H1 (cell line): ENCODE data around the gene KDM1A. TPM values are rescaled to one million over a fixed set of nuclear protein-coding genes. Genes with fewer than 3 reads are reported as not detected.
A peak's percentile ranks its signal among the peaks of the same experiment; 100 is the strongest.

ENCODE experiments used
- CTCF ChIA-PET: fragments of 300-600 bp; sonication (Branson Sonifier 250); formaldehyde crosslinking; loops from one replicate; lab custom pipeline; 2021; ENCODE audit not compliant: partially characterized antibody; lab: Charles Lee
- POLR2A ChIA-PET: fragments of 300-600 bp; sonication (Branson Sonifier 250); formaldehyde crosslinking; loops from one replicate; lab custom pipeline; 2021; ENCODE audit warnings: inconsistent platforms; ENCODE audit not compliant: partially characterized antibody; lab: Charles Lee
- DNase-seq, 2 experiments: peaks; one replicate each; pipeline versions ENCODE4 v3.0.0 to v3.0.0-alpha.2; 2010 to 2022; ENCODE audit warnings: low spot score in 2 of 2, low read depth in 1 of 2, mixed read lengths in 1 of 2
- FAIRE-seq: peaks from 2 replicates; lab custom pipeline; 2011; peaks lifted over from hg19 to GRCh38; lab: Jason Lieb, UNC
- H2AFZ ChIP-seq: 2 replicates; pipeline ENCODE4 v1.8.1; 2012; ENCODE audit warnings: low read length, inconsistent platforms
- H2AK5ac ChIP-seq: 2 replicates; pipeline ENCODE4 v1.6.1; 2013; ENCODE audit warnings: low read depth, low read length
- H2BK120ac ChIP-seq: replicated peaks from 2 replicates; pipeline ENCODE3; 2013; ENCODE audit warnings: low read depth, low read length, inconsistent platforms
- H2BK12ac ChIP-seq: 2 replicates; pipeline ENCODE4 v1.6.1; 2013; ENCODE audit warnings: low read depth, low read length
- H2BK15ac ChIP-seq: 2 replicates; pipeline ENCODE4 v1.6.1; 2013; ENCODE audit warnings: low read length
- H2BK20ac ChIP-seq: 2 replicates; pipeline ENCODE4 v1.6.1; 2013; ENCODE audit warnings: low read length
- H2BK5ac ChIP-seq: 2 replicates; pipeline ENCODE4 v1.6.1; 2013; ENCODE audit warnings: low read depth, low read length
- H3K14ac ChIP-seq: 2 replicates; pipeline ENCODE4 v1.6.1; 2013; ENCODE audit warnings: inconsistent platforms; ENCODE audit not compliant: insufficient read length
- H3K18ac ChIP-seq: 2 replicates; pipeline ENCODE4 v1.6.1; 2013; ENCODE audit warnings: low read length; ENCODE audit errors: extremely low read depth
- H3K23ac ChIP-seq: 2 replicates; pipeline ENCODE4 v1.6.1; 2013; ENCODE audit warnings: inconsistent platforms; ENCODE audit not compliant: insufficient read length
- H3K23me2 ChIP-seq: 2 replicates; pipeline ENCODE4 v1.6.1; 2013; ENCODE audit warnings: low read depth, low read length
- H3K27ac ChIP-seq: 2 replicates; pipeline ENCODE4 v1.6.1; 2011; ENCODE audit warnings: low read depth, low read length, inconsistent platforms
- H3K27me3 ChIP-seq, 4 experiments: replicated peaks in 1 of 4; 1 replicate in 1 of 4; 2 replicates in 3 of 4; pipeline versions ENCODE4 v1.6.1 to v1.8.1; 2011 to 2013; ENCODE audit warnings: low read length in 3 of 4, mild to moderate bottlenecking in 3 of 4, inconsistent platforms in 2 of 4, mixed read lengths in 2 of 4, moderate library complexity in 1 of 4; ENCODE audit not compliant: control insufficient read depth in 3 of 4, insufficient read depth in 3 of 4; ENCODE audit errors: extremely low read depth in 1 of 4
- H3K36me3 ChIP-seq, 4 experiments: 2 replicates each; pipeline versions ENCODE4 v1.6.1 to v1.8.1; 2011 to 2013; ENCODE audit warnings: mild to moderate bottlenecking in 4 of 4, low read length in 3 of 4, moderate library complexity in 2 of 4, control low read depth in 1 of 4, inconsistent platforms in 1 of 4; ENCODE audit not compliant: insufficient read depth in 4 of 4, control insufficient read depth in 2 of 4
- H3K4ac ChIP-seq: replicated peaks from 2 replicates; pipeline ENCODE3; 2013; ENCODE audit warnings: low read length, low read depth, mixed read lengths, inconsistent platforms; ENCODE audit not compliant: insufficient read length
- H3K4me1 ChIP-seq, 4 experiments: replicated peaks in 1 of 4; 1 replicate in 1 of 4; 2 replicates in 3 of 4; pipeline versions ENCODE4 v1.6.1 to v1.8.1; 2011 to 2013; ENCODE audit warnings: low read length in 3 of 4, inconsistent platforms in 2 of 4, mixed read lengths in 1 of 4; ENCODE audit not compliant: insufficient read depth in 4 of 4, control insufficient read depth in 3 of 4
- H3K4me2 ChIP-seq, 2 experiments: 2 replicates each; pipeline versions ENCODE4 v1.6.1 to v1.8.1; 2011 to 2013; ENCODE audit warnings: low read depth in 2 of 2, low read length in 2 of 2, control low read depth in 1 of 2, inconsistent platforms in 1 of 2, mild to moderate bottlenecking in 1 of 2; ENCODE audit not compliant: insufficient read depth in 1 of 2
- H3K4me3 ChIP-seq, 4 experiments: fragments of 200-600, 300-600 bp in 1 of 4; sonication (generic), shearing (Covaris generic), sonication (Bioruptor Twin) in 1 of 4; 2 replicates each; pipeline versions ENCODE4 v1.5.1 to v1.8.1; 2011 to 2016; ENCODE audit warnings: low read length in 4 of 4, low read depth in 3 of 4, control low read depth in 2 of 4, inconsistent platforms in 2 of 4, mild to moderate bottlenecking in 2 of 4, mixed read lengths in 1 of 4, moderate library complexity in 1 of 4; ENCODE audit not compliant: insufficient read depth in 2 of 4; ENCODE audit errors: extremely low read depth in 1 of 4
- H3K56ac ChIP-seq: replicated peaks from 2 replicates; pipeline ENCODE3; 2013; ENCODE audit warnings: low read depth, mild to moderate bottlenecking, mixed read lengths, low read length, inconsistent platforms; ENCODE audit not compliant: insufficient read length
- H3K79me1 ChIP-seq: 2 replicates; pipeline ENCODE4 v1.6.1; 2013; ENCODE audit warnings: low read depth, low read length, control low read depth
- H3K79me2 ChIP-seq, 2 experiments: 2 replicates each; pipeline versions ENCODE4 v1.6.1 to v1.8.1; 2012 to 2013; ENCODE audit warnings: low read length in 2 of 2, mild to moderate bottlenecking in 2 of 2, inconsistent platforms in 1 of 2; ENCODE audit not compliant: insufficient read depth in 2 of 2, control insufficient read depth in 1 of 2
- H3K9ac ChIP-seq, 4 experiments: replicated peaks in 1 of 4; 1 replicate in 1 of 4; 2 replicates in 3 of 4; pipeline versions ENCODE4 v1.6.1 to v1.8.1; 2011 to 2013; ENCODE audit warnings: low read depth in 3 of 4, low read length in 3 of 4, control low read depth in 2 of 4, mild to moderate bottlenecking in 2 of 4, moderate library complexity in 2 of 4, inconsistent platforms in 1 of 4; ENCODE audit errors: extremely low read depth in 1 of 4
- H3K9me3 ChIP-seq, 2 experiments: 2 replicates each; pipeline versions ENCODE4 v1.6.1 to v1.8.1; 2012 to 2013; ENCODE audit warnings: mild to moderate bottlenecking in 2 of 2, moderate library complexity in 2 of 2, control low read depth in 1 of 2, inconsistent platforms in 1 of 2, low read depth in 1 of 2, low read length in 1 of 2, mixed read lengths in 1 of 2; ENCODE audit not compliant: insufficient read depth in 2 of 2
- H4K20me1 ChIP-seq, 2 experiments: replicated peaks in 1 of 2; 2 replicates each; pipeline versions ENCODE3 to v1.8.1; 2011 to 2013; ENCODE audit warnings: inconsistent platforms in 2 of 2, low read length in 2 of 2, mild to moderate bottlenecking in 1 of 2; ENCODE audit not compliant: insufficient read depth in 2 of 2, control insufficient read depth in 1 of 2
- H4K5ac ChIP-seq: 2 replicates; pipeline ENCODE4 v1.6.1; 2013; ENCODE audit warnings: low read length, low read depth, mixed read lengths, inconsistent platforms; ENCODE audit not compliant: insufficient read length
- H4K8ac ChIP-seq: 2 replicates; pipeline ENCODE4 v1.8.0; 2013; ENCODE audit warnings: mild to moderate bottlenecking, moderate library complexity, low read length, inconsistent platforms; ENCODE audit not compliant: insufficient read depth; ENCODE audit errors: extremely low read depth
- H4K91ac ChIP-seq: replicated peaks from 2 replicates; pipeline ENCODE3; 2013; ENCODE audit warnings: low read length, mixed read lengths, inconsistent platforms; ENCODE audit not compliant: insufficient read length
- CBX8 ChIP-seq: fragments of 300-800, 300-1000 bp; sonication (generic); IDR thresholded peaks from 2 replicates; pipeline ENCODE4 v1.7.1; 2016; ENCODE audit warnings: low read depth, low read length, borderline replicate concordance
- POLR2A ChIP-seq, 2 experiments: IDR thresholded peaks; 1 replicate in 1 of 2; 2 replicates in 1 of 2; pipeline ENCODE4 v1.6.1; 2011; ENCODE audit warnings: low read depth in 2 of 2, low read length in 2 of 2, mild to moderate bottlenecking in 2 of 2; ENCODE audit errors: control extremely low read depth in 1 of 2
- SAP30 ChIP-seq: fragments of 300-600 bp; sonication (generic); IDR thresholded peaks from 2 replicates; pipeline ENCODE4 v1.7.1; 2012; ENCODE audit warnings: low read length, moderate library complexity, mild to moderate bottlenecking, inconsistent platforms; ENCODE audit not compliant: insufficient read depth, insufficient replicate concordance
- SIN3A ChIP-seq, 2 experiments: IDR thresholded peaks in 1 of 2; conservative IDR thresholded peaks in 1 of 2; 2 replicates each; pipeline ENCODE4 v1.6.1; 2011 to 2012; ENCODE audit warnings: low read length in 2 of 2, improper control_type of control experiment in 1 of 2, low read depth in 1 of 2, mild to moderate bottlenecking in 1 of 2
- TAF1 ChIP-seq: IDR thresholded peaks from 2 replicates; pipeline ENCODE4 v1.6.1; 2011; ENCODE audit warnings: mild to moderate bottlenecking, low read depth, low read length
- YY1 ChIP-seq: IDR thresholded peaks from 2 replicates; pipeline ENCODE4 v1.6.1; 2011; ENCODE audit warnings: low read depth, mild to moderate bottlenecking, low read length
- WGBS, 2 experiments: shearing (Covaris generic) in 1 of 2; methylation state at CpG; one replicate each; pipeline versions ENCODE4 v1.1.6 to v1.1.7; 2013 to 2015; ENCODE audit warnings: low lambda C conversion rate in 2 of 2, mixed read lengths in 2 of 2, inconsistent platforms in 1 of 2, low coverage in 1 of 2, missing lambda C conversion rate in 1 of 2; ENCODE audit not compliant: insufficient replicate concordance in 2 of 2, insufficient coverage in 1 of 2, insufficient read length in 1 of 2; ENCODE audit errors: extremely low coverage in 1 of 2, missing lambda C conversion rate in 1 of 2; 5-methylcytosine and 5-hydroxymethylcytosine counted together
- polyA plus RNA-seq, 7 experiments: library from polyadenylated mRNA; depleted of rRNA in 3 of 7; stranded (reverse) in 5 of 7; unstranded in 2 of 7; fragments of >200 nt in 5 of 7; fragments of 200-250 nt in 2 of 7; gene quantifications; 1 replicate in 5 of 7; 2 replicates in 1 of 7; 4 replicates in 1 of 7; pipeline versions ENCODE4 v1.2.1 to v1.2.3, GENCODE V29; 2011 to 2013; ENCODE audit warnings: missing spikeins in 2 of 7, mixed read lengths in 2 of 7
- total RNA-seq: library from RNA; stranded (reverse); fragmentation: NEBNext Ultra II Directional; extraction: Animal tissue kit (Norgen Biotek cat#: 25700); gene quantifications from 2 replicates; pipeline ENCODE4 v1.2.1, GENCODE V29; 2021

KDM1A gene
- total and polyA plus RNA-seq, 2 of the 8 experiments (the other 6 are each of a cell fraction or from before 2014, with no cell fraction given) = 216 to 275 TPM

DNA sequence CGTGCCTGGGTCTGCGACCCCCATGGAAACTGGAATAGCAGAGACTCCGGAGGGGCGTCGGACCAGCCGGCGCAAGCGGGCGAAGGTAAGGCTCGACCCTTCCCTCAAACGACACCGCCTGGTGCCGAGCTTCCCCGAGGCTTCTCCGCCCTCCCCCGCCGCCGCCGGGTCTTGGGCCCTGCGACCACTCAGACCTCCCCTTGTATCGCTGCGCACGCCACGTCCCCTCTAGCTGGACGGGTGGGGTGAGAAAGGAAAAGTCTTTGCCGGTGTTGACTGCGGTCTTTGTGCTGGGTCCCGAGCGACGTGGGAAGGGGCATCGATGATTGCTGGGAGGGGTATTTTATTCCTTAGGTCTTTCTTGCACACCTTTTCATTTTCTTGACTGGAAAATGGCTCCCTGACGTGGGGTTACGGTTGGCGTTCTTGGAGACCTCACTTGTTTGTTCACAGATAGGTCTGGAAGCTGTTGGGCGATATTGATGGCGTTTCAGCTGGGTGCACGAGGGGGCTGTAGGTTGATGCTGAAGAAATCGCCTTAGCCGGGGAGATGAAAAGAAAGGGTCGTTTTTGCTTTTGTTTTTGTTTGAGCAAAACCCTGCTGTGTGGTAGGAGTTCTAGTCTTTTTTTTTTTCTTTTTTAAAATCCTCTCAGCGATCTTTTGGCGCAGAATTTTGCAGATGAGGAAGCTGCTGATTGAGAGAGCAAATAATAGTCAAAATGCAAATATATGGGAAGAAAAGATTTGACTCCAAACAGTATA, 776 bp downstream of the KDM1A start:
- peak overlapping the region; percentile 89 for H4K91ac ChIP-seq
- H2AFZ ChIP-seq = no peak overlapping the region
- H2BK15ac ChIP-seq = no peak overlapping the region
- H3K79me1 ChIP-seq = no peaks in the 10 kb centered on the region
- H3K4ac ChIP-seq = peak overlapping the region; percentile 87
- peak overlapping the region; percentile 93 for H3K18ac ChIP-seq
- DNase-seq (no peak), FAIRE-seq (no peak)
- no peak overlapping the region for H2BK20ac ChIP-seq
- no peak overlapping the region for H3K23ac ChIP-seq
- peak overlapping the region; percentile 86 for H3K56ac ChIP-seq
- peak overlapping the region; percentile 92 for H2BK5ac ChIP-seq
- peaks cover 52 to 61% of the 10 kb centered on the region in 2 experiments for H3K79me2 ChIP-seq
- peak overlapping the region; percentile 67 to 96 (median 96) for H3K4me3 ChIP-seq
- H3K9me3 ChIP-seq = peaks cover 0 to 14% of the 10 kb centered on the region in 2 experiments; a peak in 2 of 4 replicates
- WGBS, 2 experiments = 2% methylated on average over 39 of the region's 42 CpGs; no CpG with 5 or more reads in 1 of the 2 experiments
- H3K9ac ChIP-seq = peak overlapping the region; percentile 70 to 98 (median 90)
- H3K23me2 ChIP-seq = peaks cover 5% of the 10 kb centered on the region; the same call in 1 of the 2 replicates
- peak overlapping the region; percentile 97 for H4K8ac ChIP-seq
- H3K14ac ChIP-seq = no peak overlapping the region
- H2AK5ac ChIP-seq = no peak overlapping the region
- H2BK12ac ChIP-seq = peak overlapping the region; percentile 19; the same call in 1 of the 2 replicates
- H3K27me3 ChIP-seq = no peaks in the 10 kb centered on the region
- TF ChIP-seq SAP30 (peak; percentile 59), SIN3A (conservative IDR thresholded peaks at IDR 0.05 in 1 of 2, IDR thresholded peaks at IDR 0.05 in 1 of 2; ENCODE audit: low read depth in 1 of 2, low read length in 2 of 2) (peak in 1 of 2 experiments; percentile 17; a peak in 1 of 4 replicates), YY1 (0 out of 2 replicates have a peak, but pooled peaks have one; percentile 20), TAF1 (peak; percentile 39; the same call in 1 of the 2 replicates), CBX8 (no peak), POLR2A (IDR thresholded peaks at IDR 0.05; ENCODE audit: control extremely low read depth in 1 of 2, low read depth in 2 of 2, low read length in 2 of 2) (peak in 1 of 2 experiments; percentile 23; a peak in 1 of 3 replicates)
- TF ChIP-seq, all 59 proteins: peak for 5
- POLR2A ChIA-PET = interaction anchor here (0.5 to 2.9 kb wide), 20 partner anchors 9 to 338 kb away, joined by 3 to 18 read pairs (median 4); partner anchors contain the start of gene LACTBL1
- H2BK120ac ChIP-seq = no peak overlapping the region
- H3K27ac ChIP-seq = peak overlapping the region; percentile 83
- peaks cover 6 to 7% of the 10 kb centered on the region in 2 experiments for H4K20me1 ChIP-seq
- H4K5ac ChIP-seq = peak overlapping the region; percentile 90
- CTCF ChIA-PET = interaction anchor here (1.2 to 2.4 kb wide), 4 partner anchors 12 to 197 kb away, joined by 3 to 9 read pairs (median 4); partner anchors contain the start of gene HTR1D
- no peaks in the 10 kb centered on the region; a peak in 1 of 7 replicates for H3K4me1 ChIP-seq
- H3K36me3 ChIP-seq = peaks cover 0 to 3% (median 0%) of the 10 kb centered on the region in 4 experiments; a peak in 2 of 8 replicates
- peak overlapping the region; percentile 68 to 89 for H3K4me2 ChIP-seq
